Keratinocyte (primary cell): ENCODE data around the gene SMTNL2. TPM values are rescaled to one million over a fixed set of nuclear protein-coding genes. Genes with fewer than 3 reads are reported as not detected.

Experiments
- DNase-seq: peaks from one replicate; pipeline ENCODE4 v3.0.0-alpha.2; 2011; ENCODE audit warnings: low read depth, missing footprints, low spot score
- FAIRE-seq: peaks from 2 replicates; lab custom pipeline; 2011; peaks lifted over from hg19 to GRCh38; lab: Jason Lieb, UNC
- H2AFZ ChIP-seq: 2 replicates; pipeline ENCODE4 v1.6.0; 2012; ENCODE audit warnings: low read length, control low read depth, inconsistent platforms; ENCODE audit not compliant: control insufficient read depth
- H3K27ac ChIP-seq: 2 replicates; pipeline ENCODE4 v1.5.1; 2011; ENCODE audit warnings: low read length; ENCODE audit not compliant: control insufficient read depth, insufficient read depth
- H3K27me3 ChIP-seq: 3 replicates; pipeline ENCODE4 v1.6.0; 2011; ENCODE audit warnings: low read length; ENCODE audit not compliant: control insufficient read depth, insufficient read depth; ENCODE audit errors: extremely low read depth
- H3K36me3 ChIP-seq, 2 experiments: 2 replicates in 1 of 2; 3 replicates in 1 of 2; pipeline ENCODE4 v1.5.1; 2011; ENCODE audit warnings: low read length in 2 of 2, mild to moderate bottlenecking in 1 of 2; ENCODE audit not compliant: control insufficient read depth in 2 of 2, insufficient read depth in 2 of 2; ENCODE audit errors: extremely low read depth in 1 of 2
- H3K4me1 ChIP-seq: 3 replicates; pipeline ENCODE4 v1.5.1; 2011; ENCODE audit warnings: low read length; ENCODE audit not compliant: control insufficient read depth, insufficient read depth; ENCODE audit errors: extremely low read depth
- H3K4me2 ChIP-seq: 3 replicates; pipeline ENCODE4 v1.6.0; 2011; ENCODE audit warnings: low read depth, low read length; ENCODE audit not compliant: control insufficient read depth, insufficient read depth; ENCODE audit errors: extremely low read depth
- H3K4me3 ChIP-seq, 3 experiments: fragments of 200-600 bp in 1 of 3; sonication (generic) in 1 of 3; 2 replicates in 2 of 3; 3 replicates in 1 of 3; pipeline ENCODE4 v1.5.1; 2011 to 2016; ENCODE audit warnings: low read length in 3 of 3, mild to moderate bottlenecking in 3 of 3, control low read depth in 2 of 3, inconsistent platforms in 1 of 3, low read depth in 1 of 3, mixed read lengths in 1 of 3, mixed run types in 1 of 3, moderate library complexity in 1 of 3; ENCODE audit not compliant: control insufficient read depth in 2 of 3, insufficient read depth in 2 of 3; ENCODE audit errors: extremely low read depth in 1 of 3
- H3K79me2 ChIP-seq: 2 replicates; pipeline ENCODE4 v1.6.0; 2012; ENCODE audit warnings: low read length; ENCODE audit not compliant: control insufficient read depth, insufficient read depth
- H3K9ac ChIP-seq: 3 replicates; pipeline ENCODE4 v1.6.0; 2011; ENCODE audit warnings: low read length; ENCODE audit not compliant: control insufficient read depth, insufficient read depth; ENCODE audit errors: extremely low read depth
- H3K9me1 ChIP-seq: 3 replicates; pipeline ENCODE4 v1.6.0; 2011; ENCODE audit warnings: low read length; ENCODE audit not compliant: control insufficient read depth, insufficient read depth; ENCODE audit errors: extremely low read depth
- H3K9me3 ChIP-seq: 2 replicates; pipeline ENCODE4 v1.5.1; 2012; ENCODE audit warnings: low read depth, low read length; ENCODE audit not compliant: control insufficient read depth
- H4K20me1 ChIP-seq: 3 replicates; pipeline ENCODE4 v1.6.0; 2011; ENCODE audit warnings: low read length; ENCODE audit not compliant: control insufficient read depth, insufficient read depth; ENCODE audit errors: extremely low read depth
- EZH2 ChIP-seq: IDR thresholded peaks from one replicate; pipeline ENCODE4 v1.6.1; 2012; ENCODE audit warnings: inconsistent platforms, mild to moderate bottlenecking, low read length, moderate library complexity
- dilution Hi-C: fragments of 300-500 bp; cut with MboI; formaldehyde crosslinking; loops from one replicate; pipeline ENCODE4 v1.7.0; 2020; ENCODE audit warnings: low sequenced_read_pairs; ENCODE audit not compliant: extremely low pct_ligation_motif_present
- polyA plus RNA-seq, 5 experiments: library from polyadenylated mRNA; depleted of rRNA in 3 of 5; stranded (reverse) in 3 of 5; stranded (forward) in 1 of 5; unstranded in 1 of 5; fragments of >200 nt; gene quantifications; 1 replicate in 1 of 5; 2 replicates in 3 of 5; 3 replicates in 1 of 5; pipeline versions ENCODE4 v1.2.1 to v1.2.3, GENCODE V29; 2011 to 2012; ENCODE audit warnings: missing spikeins in 2 of 5, low read depth in 1 of 5, low replicate concordance in 1 of 5
- TF ChIP-seq, protein P1 (sequence below), 3 experiments: IDR thresholded peaks in 1 of 3; conservative IDR thresholded peaks in 1 of 3; optimal IDR thresholded peaks in 1 of 3; 2 replicates in 2 of 3; 3 replicates in 1 of 3; pipeline versions ENCODE3 to v1.5.1; 2011; ENCODE audit warnings: low read length in 3 of 3, mild to moderate bottlenecking in 3 of 3, moderate library complexity in 2 of 3, control low read depth in 1 of 3, inconsistent platforms in 1 of 3; ENCODE audit not compliant: insufficient read depth in 2 of 3; ENCODE audit errors: extremely low read depth in 1 of 3

The SMTNL2 gene
- polyA plus RNA-seq, 1 donor (not counting 4 experiments of a cell fraction or from before 2014, with no cell fraction given) = not detected

DNA sequence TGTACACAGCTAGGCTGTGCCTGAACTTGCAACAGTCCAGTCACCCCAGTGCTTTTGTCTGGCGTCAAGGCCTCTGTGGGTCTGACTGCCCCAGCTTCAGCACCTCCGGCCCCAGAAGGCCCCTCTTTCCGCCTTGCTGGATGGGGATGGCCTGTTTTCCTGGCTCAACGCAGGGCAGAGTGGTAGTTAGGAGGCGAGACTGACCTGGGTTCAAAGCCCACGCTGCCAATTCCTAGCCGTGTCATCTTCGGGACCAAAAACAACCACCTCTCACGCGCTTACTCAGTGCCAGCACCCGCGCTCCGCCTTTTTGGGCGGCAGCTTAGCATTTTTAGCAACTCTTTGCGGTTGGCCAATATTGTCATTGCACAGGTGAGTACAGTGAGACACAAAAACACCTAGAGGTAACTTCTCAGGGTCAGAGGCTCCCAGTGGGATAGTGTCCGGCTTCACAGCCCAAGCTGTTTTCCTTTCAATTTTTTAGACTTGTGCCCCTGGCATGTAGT lies 33.7 kb upstream of the SMTNL2 start:
- Histone ChIP-seq H3K27me3 (no peaks in the 10 kb centered on the region), H3K9ac (no peak overlapping the region), H2AFZ (no peak overlapping the region), H3K79me2 (peaks cover 32% of the 10 kb centered on the region), H3K4me3 (no peak overlapping the region), H3K36me3 (peaks cover 54 to 57% of the 10 kb centered on the region in 2 experiments), H3K4me1 (peaks cover 12% of the 10 kb centered on the region), H3K4me2 (no peak overlapping the region), H3K27ac (no peak overlapping the region), H3K9me1 (no peaks in the 10 kb centered on the region), H4K20me1 (peaks cover 7% of the 10 kb centered on the region), H3K9me3 (no peaks in the 10 kb centered on the region)
- dilution Hi-C loops = no loop called here
- TF ChIP-seq EZH2 = no peak
- DNase-seq = no peak
- no peak for FAIRE-seq

DNA sequence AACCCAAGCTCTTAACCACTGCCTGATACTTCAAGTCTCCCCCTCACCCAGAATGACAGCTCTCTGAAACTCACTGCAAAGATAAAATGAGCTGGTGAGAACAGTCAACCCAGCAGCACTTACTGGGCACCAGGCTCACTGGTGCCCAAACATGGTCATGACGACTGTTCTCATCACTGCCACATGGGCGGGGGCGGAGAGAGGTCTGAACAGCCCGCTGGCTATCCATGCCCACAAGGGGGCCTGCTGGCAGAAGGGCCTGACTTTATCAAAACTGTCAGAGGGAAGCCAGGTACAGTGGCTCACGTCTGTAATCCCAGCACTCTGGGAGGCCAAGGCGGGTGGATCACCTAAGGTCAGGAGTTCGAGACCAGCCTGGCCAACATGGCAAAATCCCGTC lies 33.2 kb upstream of the SMTNL2 start:
- peaks cover 53 to 54% of the 10 kb centered on the region in 2 experiments for H3K36me3 ChIP-seq
- FAIRE-seq (no peak), DNase-seq (no peak)
- H3K79me2 ChIP-seq = peaks cover 32% of the 10 kb centered on the region
- no peak overlapping the region for H3K4me2 ChIP-seq
- peaks cover 7% of the 10 kb centered on the region for H4K20me1 ChIP-seq
- no peaks in the 10 kb centered on the region for H3K9me1 ChIP-seq
- TF ChIP-seq, protein P1, sequence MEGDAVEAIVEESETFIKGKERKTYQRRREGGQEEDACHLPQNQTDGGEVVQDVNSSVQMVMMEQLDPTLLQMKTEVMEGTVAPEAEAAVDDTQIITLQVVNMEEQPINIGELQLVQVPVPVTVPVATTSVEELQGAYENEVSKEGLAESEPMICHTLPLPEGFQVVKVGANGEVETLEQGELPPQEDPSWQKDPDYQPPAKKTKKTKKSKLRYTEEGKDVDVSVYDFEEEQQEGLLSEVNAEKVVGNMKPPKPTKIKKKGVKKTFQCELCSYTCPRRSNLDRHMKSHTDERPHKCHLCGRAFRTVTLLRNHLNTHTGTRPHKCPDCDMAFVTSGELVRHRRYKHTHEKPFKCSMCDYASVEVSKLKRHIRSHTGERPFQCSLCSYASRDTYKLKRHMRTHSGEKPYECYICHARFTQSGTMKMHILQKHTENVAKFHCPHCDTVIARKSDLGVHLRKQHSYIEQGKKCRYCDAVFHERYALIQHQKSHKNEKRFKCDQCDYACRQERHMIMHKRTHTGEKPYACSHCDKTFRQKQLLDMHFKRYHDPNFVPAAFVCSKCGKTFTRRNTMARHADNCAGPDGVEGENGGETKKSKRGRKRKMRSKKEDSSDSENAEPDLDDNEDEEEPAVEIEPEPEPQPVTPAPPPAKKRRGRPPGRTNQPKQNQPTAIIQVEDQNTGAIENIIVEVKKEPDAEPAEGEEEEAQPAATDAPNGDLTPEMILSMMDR (optimal IDR thresholded peaks at IDR 0.05 in 1 of 3, IDR thresholded peaks at IDR 0.05 in 1 of 3, conservative IDR thresholded peaks at IDR 0.05 in 1 of 3; ENCODE audit: extremely low read depth in 1 of 3, insufficient read depth in 2 of 3, low read length in 3 of 3) = no peak
- TF ChIP-seq EZH2 = no peak
- no peaks in the 10 kb centered on the region for H3K27me3 ChIP-seq
- no peak overlapping the region for H3K27ac ChIP-seq
- no peak overlapping the region for H3K9ac ChIP-seq
- H3K4me1 ChIP-seq = peaks cover 17% of the 10 kb centered on the region
- H2AFZ ChIP-seq = no peak overlapping the region
- H3K9me3 ChIP-seq = no peaks in the 10 kb centered on the region
- H3K4me3 ChIP-seq = no peak overlapping the region
- dilution Hi-C loops = no loop called here
